HG03060 (cell line): ENCODE results near the gene PMPCA.

Source experiments
- ATAC-seq: cut with Tn5 transposase; IDR thresholded peaks from one replicate; pipeline ENCODE4 v1.9.1; 2021; ENCODE audit warnings: low read depth, moderate number of reproducible peaks; ENCODE audit not compliant: unreplicated experiment

Gene PMPCA

GRCh38 chr9:136451221-136451877, 40.9 kb downstream of the PMPCA start:
- ATAC-seq = no peak

GRCh38 chr9:136453326-136453725, 42.9 kb downstream of the PMPCA start:
- no peak for ATAC-seq

- no peak for ATAC-seq
Observed at GRCh38 chr9:136454026-136454796, 43.8 kb downstream of the PMPCA start.

GRCh38 chr9:136455043-136456002, 44.9 kb downstream of the PMPCA start:
- no peak for ATAC-seq

- no peak for ATAC-seq
Observed at GRCh38 chr9:136456258-136456657, 45.8 kb downstream of the PMPCA start.

- no peak for ATAC-seq
Observed at GRCh38 chr9:136457326-136457725, 46.9 kb downstream of the PMPCA start.

- ATAC-seq = no peak
Observed at GRCh38 chr9:136459425-136459824, 49.0 kb downstream of the PMPCA start.

GRCh38 chr9:136460772-136461325, 50.4 kb downstream of the PMPCA start:
- no peak for ATAC-seq

GRCh38 chr9:136462664-136463063, 52.2 kb downstream of the PMPCA start:
- no peak for ATAC-seq

GRCh38 chr9:136463578-136463977, 53.1 kb downstream of the PMPCA start:
- ATAC-seq = no peak

- ATAC-seq = no peak
Observed at GRCh38 chr9:136464241-136464640, 53.8 kb downstream of the PMPCA start.

GRCh38 chr9:136465500-136466154, 55.2 kb downstream of the PMPCA start:
- ATAC-seq = no peak

- no peak for ATAC-seq
Observed at GRCh38 chr9:136466155-136466541, 55.7 kb downstream of the PMPCA start.

GRCh38 chr9:136467766-136468165, 57.3 kb downstream of the PMPCA start:
- no peak for ATAC-seq

GRCh38 chr9:136470356-136470755, 59.9 kb downstream of the PMPCA start:
- no peak for ATAC-seq

- no peak for ATAC-seq
Observed at GRCh38 chr9:136470792-136471469, 60.5 kb downstream of the PMPCA start.

- no peak for ATAC-seq
Observed at GRCh38 chr9:136471802-136472487, 61.5 kb downstream of the PMPCA start.

GRCh38 chr9:136472640-136473353, 62.3 kb downstream of the PMPCA start:
- no peak for ATAC-seq

- no peak for ATAC-seq
Observed at GRCh38 chr9:136473354-136473721, 62.9 kb downstream of the PMPCA start.
